DND-41 (cell line): ENCODE data around the gene EPB41L4A.

Experiments
- CTCF ChIP-seq: IDR thresholded peaks from 2 replicates; pipeline ENCODE4 v1.5.1; 2012; ENCODE audit warnings: borderline replicate concordance, low read length, moderate library complexity, mild to moderate bottlenecking; ENCODE audit not compliant: poor library complexity, severe bottlenecking; ENCODE audit errors: extremely low read depth
- EZH2 ChIP-seq: IDR thresholded peaks from 3 replicates; pipeline ENCODE4 v1.6.1; 2012; ENCODE audit warnings: borderline replicate concordance, low read depth, mild to moderate bottlenecking, moderate library complexity, low read length, inconsistent platforms; ENCODE audit not compliant: severe bottlenecking

DNA sequence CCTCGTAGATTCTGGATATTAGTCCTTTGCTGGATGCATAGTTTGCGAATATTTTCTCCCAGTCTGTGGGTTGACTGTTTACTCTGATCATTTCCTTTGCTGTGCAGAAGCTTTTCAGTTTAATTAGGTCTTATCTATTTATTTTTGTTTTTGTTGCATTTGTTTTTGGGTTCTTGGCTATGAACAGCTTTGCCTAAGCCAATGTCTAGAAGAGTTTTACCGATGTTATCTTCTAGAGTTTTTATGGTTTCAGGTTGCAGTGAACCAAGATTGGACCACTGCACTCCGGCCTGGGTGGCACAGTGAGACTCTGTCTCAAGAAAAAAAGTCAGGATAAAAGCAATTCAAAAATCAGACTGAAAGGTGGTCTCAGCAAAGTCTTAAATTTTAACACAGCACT is 188.5 kb downstream of the EPB41L4A start:
- no peak for TF ChIP-seq EZH2
- no peak for TF ChIP-seq CTCF
